GM19238 (cell line): ENCODE results near the gene CCDC167.
"Not testable (repeated sequence)": the region's sequence is repeated elsewhere in the genome, so short reads cannot be mapped to it uniquely, and the experiment has no call there.

ENCODE experiments used
- DNase-seq: peaks from one replicate; pipeline ENCODE4 v3.0.0; 2011; ENCODE audit warnings: low spot score; ENCODE audit not compliant: insufficient read length

Gene CCDC167

DNA sequence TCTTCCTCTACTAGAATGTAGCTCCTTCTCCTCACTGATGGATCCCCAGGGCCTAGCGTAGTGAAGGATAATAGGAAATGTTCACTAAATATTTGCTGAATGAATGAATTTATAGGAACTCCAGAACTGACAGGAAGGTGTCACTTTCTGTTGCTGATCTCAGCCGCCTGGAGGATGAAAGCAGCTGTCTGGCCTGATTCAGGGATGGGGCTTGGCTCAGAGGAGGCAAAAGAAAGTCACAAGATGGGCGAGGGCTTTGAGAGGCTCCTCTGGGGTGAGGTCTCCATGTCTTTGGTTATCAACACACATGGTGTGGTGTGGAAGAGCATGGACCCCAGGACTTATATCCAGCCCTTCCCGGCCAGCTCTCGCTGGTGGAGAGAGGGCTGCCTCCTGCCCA lies 11.5 kb upstream of the CCDC167 start:
- DNase-seq: no peak

GRCh38 chr6:37507690-37508421 lies 8.2 kb upstream of the CCDC167 start:
- DNase-seq: no peak

DNA sequence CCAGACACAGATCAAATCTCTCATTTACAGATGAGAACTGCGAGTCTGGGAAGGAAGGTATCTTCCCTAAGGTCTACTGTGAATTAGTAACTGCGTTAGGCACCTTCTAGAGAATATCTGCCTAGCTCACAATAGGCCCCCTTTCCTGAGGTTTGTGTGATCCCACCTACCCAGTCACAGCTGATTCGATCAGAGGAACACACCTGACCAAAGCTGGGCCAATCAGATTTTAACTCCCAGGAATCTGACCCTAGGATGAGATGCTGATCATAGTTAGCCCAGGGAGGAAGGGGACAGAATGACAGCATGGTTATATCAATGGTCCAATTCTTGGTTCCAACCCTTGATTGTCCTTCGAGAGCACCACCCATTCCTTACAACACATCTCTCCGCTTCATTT lies 7.4 kb upstream of the CCDC167 start:
- DNase-seq: no peak

GRCh38 chr6:37506479-37506878 lies 6.8 kb upstream of the CCDC167 start:
- DNase-seq: no peak

- no peak for DNase-seq
Observed at GRCh38 chr6:37504024-37504423, 4.3 kb upstream of the CCDC167 start.

DNA sequence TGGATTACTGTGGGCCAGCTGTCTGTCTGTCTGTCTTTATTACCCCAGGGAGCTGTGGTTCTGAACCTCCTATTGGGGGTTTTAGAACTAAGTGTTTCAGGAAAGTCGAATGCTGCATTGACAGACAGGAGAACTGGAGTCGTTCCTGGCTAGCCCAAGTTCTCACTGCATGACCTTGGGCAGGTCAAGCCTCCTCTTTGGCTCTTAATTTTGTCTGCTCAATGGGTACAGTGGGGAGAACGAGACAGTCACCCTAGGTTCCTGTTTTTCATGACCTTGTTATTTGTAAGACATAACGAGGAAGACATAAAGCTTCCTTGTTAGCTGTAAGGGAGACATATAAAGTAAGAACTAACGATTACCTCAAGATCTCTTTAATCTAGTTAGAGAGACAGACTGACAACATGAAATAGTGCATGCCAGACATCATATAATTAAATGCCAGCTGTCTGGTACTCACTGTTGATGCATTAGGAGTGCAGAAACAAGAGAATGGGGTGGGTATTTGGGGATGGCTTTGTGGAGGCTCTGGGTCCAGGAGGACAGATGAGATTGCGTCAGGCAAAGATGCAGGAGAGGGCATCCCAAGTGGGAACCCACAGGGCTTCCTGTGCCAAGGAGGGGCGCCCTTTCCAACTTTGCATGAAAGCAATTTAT lies 3.7 kb upstream of the CCDC167 start:
- DNase-seq: no peak

- DNase-seq: no peak
Observed at GRCh38 chr6:37502703-37503291, 3.1 kb upstream of the CCDC167 start.

- no peak for DNase-seq
Observed at GRCh38 chr6:37501632-37502491, 2.2 kb upstream of the CCDC167 start.

- DNase-seq: not testable (repeated sequence)
Observed at GRCh38 chr6:37500904-37501303, 1.2 kb upstream of the CCDC167 start.

GRCh38 chr6:37500294-37500608 lies 558 bp upstream of the CCDC167 start:
- DNase-seq: no peak

- no peak for DNase-seq
Observed at GRCh38 chr6:37496951-37497885, 2.5 kb downstream of the CCDC167 start.

GRCh38 chr6:37495244-37495934 lies 4.3 kb downstream of the CCDC167 start:
- no peak for DNase-seq

DNA sequence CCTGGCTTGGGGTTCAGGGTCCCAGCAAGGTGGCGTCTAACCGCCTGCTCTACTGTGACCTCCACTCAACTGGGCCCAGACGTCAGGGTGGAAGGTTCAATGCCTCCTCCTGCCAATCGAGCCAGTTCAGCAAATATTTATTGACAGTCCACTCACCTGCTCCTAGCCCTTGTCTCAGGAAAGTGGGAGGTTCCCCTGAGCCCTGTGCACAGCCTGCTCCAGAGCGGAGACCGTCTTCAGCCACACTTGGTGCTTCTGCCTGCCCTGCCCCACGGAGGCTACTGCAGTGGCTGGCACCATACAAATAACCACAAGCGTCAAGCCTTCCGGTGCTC lies 6.1 kb downstream of the CCDC167 start:
- no peak for DNase-seq

DNA sequence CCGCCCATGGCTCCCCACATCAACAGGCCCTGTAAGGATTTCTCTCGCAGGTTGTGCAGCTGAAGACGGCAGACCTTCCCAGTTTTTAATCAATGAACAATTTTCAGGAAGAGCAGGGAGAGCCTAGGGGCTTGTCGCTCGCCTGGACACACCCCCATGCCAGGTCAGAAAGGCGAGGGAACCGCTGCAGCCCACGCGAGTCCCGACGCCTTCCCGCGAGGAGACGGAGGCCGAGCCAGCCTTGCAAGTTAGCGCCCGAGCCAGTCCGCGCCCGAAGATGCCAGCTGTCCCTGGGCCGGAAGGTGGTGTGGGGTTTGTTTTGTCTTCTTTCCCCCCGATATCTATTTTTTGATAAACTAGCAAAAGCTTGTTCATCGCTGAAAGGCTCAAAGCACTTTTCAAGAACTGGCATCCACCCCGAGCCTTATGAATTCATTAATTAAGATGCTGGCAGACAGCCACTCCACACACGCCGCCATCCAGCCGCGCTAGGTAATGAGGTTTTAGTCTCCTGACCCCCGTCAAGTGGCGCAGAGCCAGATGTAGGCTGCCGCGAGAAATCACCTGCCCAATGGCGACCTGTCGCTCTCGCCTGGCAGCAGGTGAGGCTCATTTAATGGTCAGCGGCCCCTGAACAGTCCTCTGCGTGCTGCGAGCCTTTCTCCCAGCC lies 6.6 kb downstream of the CCDC167 start:
- DNase-seq: no peak

- DNase-seq: no peak
Observed at GRCh38 chr6:37492236-37492972, 7.3 kb downstream of the CCDC167 start.

DNA sequence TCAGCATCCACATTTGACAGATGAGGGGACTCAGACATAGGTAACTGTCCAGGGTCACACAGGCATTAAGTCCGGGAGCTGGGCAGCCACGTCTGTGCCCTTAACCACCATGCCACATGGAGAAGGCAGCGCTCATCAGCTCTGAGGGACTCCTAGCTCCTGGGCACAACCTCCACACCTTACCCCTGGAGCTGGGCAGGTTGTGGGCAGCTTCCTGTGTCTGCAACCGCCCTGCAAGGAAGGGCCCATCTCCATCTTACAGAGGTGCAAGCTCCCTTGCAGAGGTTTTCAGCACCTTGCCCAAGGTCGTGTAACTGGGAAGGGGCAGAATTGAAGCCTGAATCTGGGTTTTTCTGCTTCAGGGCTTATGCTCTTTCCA lies 7.9 kb downstream of the CCDC167 start:
- DNase-seq: no peak

DNA sequence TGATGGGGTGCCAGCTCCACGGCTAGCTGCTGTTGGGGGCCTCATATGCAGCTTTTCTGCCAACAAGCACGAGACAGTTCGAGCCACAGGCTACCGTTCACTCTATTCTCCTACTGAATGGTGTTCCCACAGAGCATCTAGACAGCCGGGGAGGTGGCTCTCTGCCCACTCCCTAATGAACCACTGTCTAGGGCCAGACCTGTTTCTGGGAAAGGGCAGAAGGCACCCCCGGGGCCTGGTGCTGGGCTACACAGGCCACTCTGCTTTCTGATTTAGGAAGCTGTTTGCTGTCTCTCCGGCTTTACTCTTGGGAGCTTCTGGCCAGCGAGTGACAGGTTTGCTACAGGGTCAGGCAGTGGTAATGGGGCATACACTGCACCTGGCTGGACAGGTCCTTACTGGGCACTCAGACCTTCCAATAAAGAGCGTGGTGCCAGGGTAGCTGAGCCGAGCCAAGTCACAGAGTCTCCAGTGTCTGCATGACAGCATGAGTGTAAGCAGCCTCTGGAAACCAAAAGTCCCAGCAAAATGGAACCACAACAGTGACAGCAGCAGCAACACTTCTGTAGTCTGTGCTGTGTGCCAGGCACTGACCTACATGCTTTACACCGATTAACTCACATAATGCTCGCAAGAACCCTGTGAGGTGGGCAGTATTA lies 8.4 kb downstream of the CCDC167 start:
- no peak for DNase-seq

DNA sequence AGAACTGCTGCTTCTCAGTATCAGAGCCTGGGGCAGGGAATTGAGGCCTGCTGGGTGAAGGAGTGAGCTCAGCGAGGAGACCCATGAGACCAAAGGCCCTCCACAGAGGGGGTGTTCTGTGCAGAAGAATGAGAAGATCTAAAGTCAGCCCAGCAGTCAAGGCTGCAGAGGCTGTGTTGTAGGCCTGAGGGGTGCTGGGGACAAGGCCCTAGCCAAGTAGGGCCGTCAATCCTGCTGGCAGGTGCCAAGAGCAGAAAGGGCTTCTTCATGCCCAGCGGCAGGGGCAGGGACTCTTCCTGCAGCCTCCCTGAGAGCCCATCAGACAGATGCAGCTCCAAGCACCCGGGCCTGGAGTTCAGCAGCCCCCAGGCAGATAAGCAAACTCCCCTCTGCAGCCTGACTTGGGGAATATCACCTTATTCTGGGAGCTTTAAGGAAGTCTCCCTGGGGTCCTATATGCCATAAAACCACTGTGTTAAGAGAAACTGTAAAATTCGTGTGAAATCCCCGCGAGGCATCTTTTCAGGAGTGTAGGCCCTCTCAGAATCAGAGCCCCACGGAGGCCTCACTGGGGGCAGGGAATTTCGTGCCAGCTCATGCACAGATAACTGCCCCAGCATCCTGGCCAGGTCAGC lies 9.0 kb downstream of the CCDC167 start:
- no peak for DNase-seq
